A549 (cell line): ENCODE data around the gene KSR2. TPM values are rescaled to one million over a fixed set of nuclear protein-coding genes. Genes with fewer than 3 reads are reported as not detected.
A peak's percentile ranks its signal among the peaks of the same experiment; 100 is the strongest.

Experiments used
- ATAC-seq, 2 experiments: fragments of 200-7000 bp in 1 of 2; fragments of >200 bp in 1 of 2; cut with Nextera tagmentation in 1 of 2; cut with Tn5 transposase in 1 of 2; 3 replicates each; pipeline versions ENCODE4 v1.8.0 to v1.9.1; 2018 to 2020; ENCODE audit warnings: mild to moderate bottlenecking in 1 of 2, moderate library complexity in 1 of 2
- CTCF ChIA-PET: fragments of 300-600 bp; sonication (Branson Sonifier 250); formaldehyde crosslinking; extraction: SDS; loops from one replicate; lab custom pipeline; 2021; ENCODE audit warnings: antibody characterized with exemption, inconsistent platforms; lab: Yijun Ruan, JAX
- POLR2A ChIA-PET: fragments of 350-600 bp; formaldehyde crosslinking; extraction: SDS; loops from one replicate; lab custom pipeline; 2021; ENCODE audit warnings: antibody characterized with exemption, inconsistent platforms; lab: Yijun Ruan, JAX
- DNase-seq, 2 experiments: peaks; one replicate each; pipeline versions ENCODE4 v3.0.0 to v3.0.0-alpha.2; 2011 to 2016; ENCODE audit warnings: low read depth in 1 of 2, low spot score in 1 of 2
- FAIRE-seq: peaks from 2 replicates; lab custom pipeline; 2011; peaks lifted over from hg19 to GRCh38; lab: Jason Lieb, UNC
- H3K27ac ChIP-seq, 2 experiments: fragments of >200 bp; sonication (Bioruptor Twin); formaldehyde crosslinking; 3 replicates each; pipeline ENCODE4 v1.5.1; 2016 to 2017
- H3K4me1 ChIP-seq: fragments of >200 bp; sonication (Bioruptor Twin); formaldehyde crosslinking; 3 replicates; pipeline ENCODE4 v1.6.1; 2016
- H3K4me2 ChIP-seq: fragments of >200 bp; sonication (Bioruptor Twin); formaldehyde crosslinking; 3 replicates; pipeline ENCODE4 v1.6.1; 2016
- H3K4me3 ChIP-seq: fragments of >200 bp; sonication (Bioruptor Twin); formaldehyde crosslinking; 3 replicates; pipeline ENCODE4 v1.5.1; 2016
- H3K9me3 ChIP-seq: fragments of >200 bp; sonication (Bioruptor Twin); formaldehyde crosslinking; 3 replicates; pipeline ENCODE4 v1.6.1; 2016
- BCL3 ChIP-seq: fragments of >200 bp; sonication (Bioruptor Twin); formaldehyde crosslinking; IDR thresholded peaks from 3 replicates; pipeline ENCODE4 v1.6.1; 2016
- CBX2 ChIP-seq: fragments of 200-600 bp; sonication (generic); IDR thresholded peaks from 2 replicates; pipeline ENCODE4 v1.6.1; 2016; ENCODE audit warnings: low read depth, mild to moderate bottlenecking, borderline replicate concordance
- CBX8 ChIP-seq: fragments of 200-600 bp; sonication (generic); IDR thresholded peaks from 2 replicates; pipeline ENCODE4 v1.6.1; 2016
- CHD4 ChIP-seq: fragments of 200-600 bp; sonication (generic); IDR thresholded peaks from 2 replicates; pipeline ENCODE4 v1.6.1; 2016; ENCODE audit warnings: antibody characterized with exemption, mild to moderate bottlenecking, borderline replicate concordance
- EHMT2 ChIP-seq: fragments of 200-600 bp; sonication (generic); IDR thresholded peaks from 2 replicates; pipeline ENCODE4 v1.6.1; 2016; ENCODE audit warnings: antibody characterized with exemption, low read depth, mild to moderate bottlenecking, moderate library complexity
- ELK1 ChIP-seq: fragments of 150-350 bp; IDR thresholded peaks from 2 replicates; pipeline ENCODE4 v1.6.1; 2014; ENCODE audit warnings: low read depth, mild to moderate bottlenecking, low read length
- ESRRA ChIP-seq: fragments of 150-350 bp; IDR thresholded peaks from 2 replicates; pipeline ENCODE4 v1.6.1; 2014; ENCODE audit warnings: mild to moderate bottlenecking, low read length, borderline replicate concordance
- HES2 ChIP-seq: fragments of >200 bp; sonication (Bioruptor Twin); formaldehyde crosslinking; IDR thresholded peaks from 2 replicates; pipeline ENCODE4 v1.6.1; 2016
- HEYL ChIP-seq: fragments of 250-450 bp; sonication (Bioruptor Pico); IDR thresholded peaks from 2 replicates; pipeline ENCODE4 v1.8.0; 2021; ENCODE audit warnings: mild to moderate bottlenecking, moderate library complexity
- HOXB5 ChIP-seq: fragments of 250-450 bp; sonication (Bioruptor Pico); IDR thresholded peaks from 2 replicates; pipeline ENCODE4 v1.5.0; 2020; ENCODE audit warnings: mild to moderate bottlenecking, moderate library complexity
- JUN ChIP-seq, 2 experiments: fragments of >200 bp; sonication (Bioruptor Twin); formaldehyde crosslinking; IDR thresholded peaks; 2 replicates in 1 of 2; 3 replicates in 1 of 2; pipeline ENCODE4 v1.6.1; 2016 to 2017
- MAFK ChIP-seq: fragments of 450-650 bp; IDR thresholded peaks from 2 replicates; pipeline ENCODE4 v1.6.1; 2014; ENCODE audit not compliant: partially characterized antibody
- POLR2A ChIP-seq: IDR thresholded peaks from 2 replicates; pipeline ENCODE4 v1.6.1; 2012; ENCODE audit warnings: mild to moderate bottlenecking, low read length
- RAD21 ChIP-seq, 2 experiments: fragments of >200 bp in 1 of 2; sonication (Bioruptor Twin) in 1 of 2; formaldehyde crosslinking in 1 of 2; IDR thresholded peaks in 1 of 2; conservative IDR thresholded peaks in 1 of 2; 2 replicates in 1 of 2; 3 replicates in 1 of 2; pipeline ENCODE4 v1.6.1; 2012 to 2018; ENCODE audit warnings: inconsistent platforms in 1 of 2
- RFX5 ChIP-seq: fragments of 450-650 bp; IDR thresholded peaks from 2 replicates; pipeline ENCODE4 v1.7.1; 2014; ENCODE audit warnings: antibody characterized with exemption, mild to moderate bottlenecking, moderate library complexity
- SMC3 ChIP-seq: fragments of >200 bp; sonication (Bioruptor Twin); formaldehyde crosslinking; IDR thresholded peaks from 3 replicates; pipeline ENCODE4 v1.6.1; 2018; ENCODE audit warnings: inconsistent platforms
- USF2 ChIP-seq: fragments of 450-650 bp; IDR thresholded peaks from 2 replicates; pipeline ENCODE4 v1.6.1; 2014; ENCODE audit warnings: antibody characterized with exemption
- ZC3H11A ChIP-seq: fragments of 450-650 bp; IDR thresholded peaks from 2 replicates; pipeline ENCODE4 v1.6.1; 2014; ENCODE audit warnings: antibody characterized with exemption, mild to moderate bottlenecking
- ZSCAN20 ChIP-seq: fragments of 250-450 bp; sonication (Bioruptor Pico); IDR thresholded peaks from 2 replicates; pipeline ENCODE4 v1.8.0; 2022; ENCODE audit warnings: mild to moderate bottlenecking, moderate library complexity
- WGBS: methylation state at CpG from one replicate; pipeline ENCODE4 v1.1.6; 2017; ENCODE audit errors: missing lambda C conversion rate; 5-methylcytosine and 5-hydroxymethylcytosine counted together
- polyA plus RNA-seq, 4 experiments: library from polyadenylated mRNA; depleted of rRNA in 3 of 4; stranded (reverse); fragments of >200 nt; fragmentation: RNase III in 1 of 4; extraction: RNeasy Plus Mini Kit Qiagen cat#74134 plus additional on column Dnase treatment in 1 of 4; gene quantifications; 2 replicates in 3 of 4; 3 replicates in 1 of 4; pipeline ENCODE4 v1.2.3, GENCODE V29; 2011 to 2017

Gene KSR2
- polyA plus RNA-seq, 2 of the 4 experiments (the other 2 are of a cell fraction) = 0.37 to 1.2 TPM

GRCh38 chr12:117684471-117684870 lies 284.3 kb downstream of the KSR2 start:
- POLR2A ChIA-PET = interaction anchor here (1.2 kb wide), 1 partner anchor 153 kb away, joined by 4 read pairs; no protein-coding TSS in a partner anchor
- CTCF ChIA-PET = interaction anchor here (2.0 to 6.7 kb wide), 4 partner anchors 13 to 165 kb away, joined by 4 to 28 read pairs (median 16); no protein-coding TSS in a partner anchor
- peak overlapping the region; percentile 95 for H3K4me2 ChIP-seq
- no peak for TF ChIP-seq POLR2A
- TF ChIP-seq RFX5 = no peak
- peak; percentile 39 for TF ChIP-seq MAFK
- TF ChIP-seq, all 56 proteins: peak for 1
- ATAC-seq (no peak), DNase-seq (no peak), FAIRE-seq (no peak)
- 70% methylated on average over 6 of the region's 6 CpGs for WGBS
- H3K9me3 ChIP-seq = no peaks in the 10 kb centered on the region
- no peak overlapping the region for H3K4me3 ChIP-seq
- peaks cover 75% of the 10 kb centered on the region for H3K4me1 ChIP-seq
- peak overlapping the region; percentile 94 to 96 for H3K27ac ChIP-seq

- no peak for ATAC-seq
- Histone ChIP-seq H3K4me3 (no peak overlapping the region), H3K9me3 (no peaks in the 10 kb centered on the region), H3K4me1 (peaks cover 38% of the 10 kb centered on the region), H3K4me2 (peak overlapping the region; percentile 47), H3K27ac (peak overlapping the region; percentile 56 to 73; a peak in 4 of 6 replicates)
- FAIRE-seq = no peak
- POLR2A ChIA-PET = no interaction called here
- 29% methylated on average over 3 of the region's 3 CpGs for WGBS
- DNase-seq = no peak
- TF ChIP-seq CHD4 (no peak), ZSCAN20 (CRISPR knock-in tag) (no peak), JUN (IDR thresholded peaks at IDR 0.05) (no peak), ESRRA (no peak), HES2 (no peak), MAFK (no peak), ZC3H11A (no peak), HOXB5 (no peak), USF2 (no peak), CBX8 (no peak), CBX2 (no peak), HEYL (no peak), RFX5 (no peak), ELK1 (no peak), BCL3 (no peak), RAD21 (conservative IDR thresholded peaks at IDR 0.05 in 1 of 2, IDR thresholded peaks at IDR 0.05 in 1 of 2) (no peak), SMC3 (no peak)
- CTCF ChIA-PET = interaction anchor here (1.0 to 6.7 kb wide), 6 partner anchors 9 to 313 kb away, joined by 3 to 28 read pairs (median 7); no protein-coding TSS in a partner anchor
These were observed 288.5 kb downstream of the KSR2 start for GRCh38 chr12:117680312-117680711.

GRCh38 chr12:117679776-117680175 lies 289.0 kb downstream of the KSR2 start:
- peaks cover 33% of the 10 kb centered on the region for H3K4me1 ChIP-seq
- ChIA-PET CTCF (interaction anchor here (1.0 to 6.7 kb wide), 5 partner anchors 8 to 313 kb away, joined by 3 to 28 read pairs (median 11); no protein-coding TSS in a partner anchor), POLR2A (no interaction called here)
- peak overlapping the region; percentile 47 for H3K4me2 ChIP-seq
- H3K4me3 ChIP-seq = no peak overlapping the region
- ATAC-seq = peak in 1 of 2 experiments; percentile 25; a peak in 1 of 6 replicates
- H3K9me3 ChIP-seq = no peaks in the 10 kb centered on the region
- no peak for FAIRE-seq
- TF ChIP-seq EHMT2 = no peak
- H3K27ac ChIP-seq = peak overlapping the region; percentile 40 to 73; a peak in 4 of 6 replicates
- DNase-seq = no peak
